Right lobe of liver (tissue), 6 donors: ENCODE data around the gene GET3. TPM values are rescaled to one million over a fixed set of nuclear protein-coding genes. Genes with fewer than 3 reads are reported as not detected.
"Not testable (repeated sequence)": the region's sequence is repeated elsewhere in the genome, so short reads cannot be mapped to it uniquely, and the experiment has no call there.

ENCODE experiments used
- ATAC-seq, 4 donors: fragments of 200-7000 bp; cut with Tn5 transposase; one replicate each; pipeline ENCODE4 v1.9.1; 2020; ENCODE audit warnings: mild to moderate bottlenecking in 4 of 4, moderate library complexity in 4 of 4
- DNase-seq, 3 donors: peaks; one replicate each; pipeline ENCODE4 v3.0.0-alpha.2; 2020
- H3K27ac ChIP-seq, 3 donors: fragments of 200-600 bp; one replicate each; pipeline ENCODE4 v1.8.0; 2022
- H3K27me3 ChIP-seq, 2 donors: fragments of 200-600 bp; one replicate each; pipeline ENCODE4 v1.8.0; 2022
- H3K36me3 ChIP-seq, 4 donors: fragments of 200-600 bp; sonication (generic) in 1 of 4; one replicate each; pipeline versions ENCODE4 v1.5.1 to v1.8.0; 2017 to 2022; ENCODE audit warnings: control low read depth in 1 of 4
- H3K4me1 ChIP-seq, 4 donors: fragments of 200-600 bp; sonication (generic) in 1 of 4; one replicate each; pipeline versions ENCODE4 v1.5.1 to v1.8.0; 2017 to 2022; ENCODE audit warnings: control low read depth in 1 of 4
- H3K4me3 ChIP-seq, 3 donors: fragments of 200-600 bp; one replicate each; pipeline ENCODE4 v1.8.0; 2022
- H3K9me3 ChIP-seq, 4 donors: fragments of 200-600 bp; sonication (generic) in 1 of 4; one replicate each; pipeline versions ENCODE4 v1.5.1 to v1.8.0; 2017 to 2022; ENCODE audit warnings: control low read depth in 1 of 4
- CTCF ChIP-seq, 4 donors: fragments of 200-600 bp in 3 of 4; fragments of 450-650 bp in 1 of 4; IDR thresholded peaks; one replicate each; pipeline versions ENCODE4 v1.5.1 to v1.8.0; 2016 to 2022; ENCODE audit warnings: antibody characterized with exemption in 4 of 4, mild to moderate bottlenecking in 2 of 4
- POLR2A ChIP-seq: fragments of 450-650 bp; IDR thresholded peaks from one replicate; pipeline ENCODE4 v1.6.1; 2017; ENCODE audit warnings: antibody characterized with exemption, mild to moderate bottlenecking
- WGBS: methylation state at CpG from one replicate; pipeline ENCODE4 v1.1.6; 2018; ENCODE audit warnings: low coverage, low lambda C conversion rate; ENCODE audit not compliant: insufficient coverage; ENCODE audit errors: missing lambda C conversion rate; 5-methylcytosine and 5-hydroxymethylcytosine counted together
- intact Hi-C, 2 donors: fragments of 100-400 bp; cut with DNase I; formaldehyde crosslinking; loops; one replicate each; pipeline versions ENCODE4 v1.11.2 to v1.14.1; 2022
- microRNA-seq, 2 donors: library from miRNA; unstranded; fragments of <30 nt; microRNA quantifications; one replicate each; pipeline ENCODE4, GENCODE V29; 2019 to 2020
- small RNA-seq, 2 experiments: library from RNA; depleted of rRNA; stranded (forward); fragments of <200 nt; gene quantifications; one replicate each; pipeline ENCODE3, GENCODE V24; 2016
- total RNA-seq, 6 experiments: library from RNA; depleted of rRNA in 2 of 6; stranded (reverse); fragments of >200 nt in 2 of 6; fragmentation: NEBNext Ultra II Directional in 3 of 6; extraction: Animal tissue kit (Norgen Biotek cat#: 25700) in 3 of 6; gene quantifications; one replicate each; pipeline versions ENCODE4 v1.1.0 to v1.2.4, GENCODE V29; 2016 to 2023
- donor health status: DM: no; HTN: yes; CAD: no.
- donor health status: DM: no; HTN: no; CAD: no.
- donor health status: DM: no; HTN: no; CAD: no.
- donor health status: DM: no; HTN: yes; CAD: no.
- donor health status: DM: no; HTN: yes; CAD: no.

Gene GET3
- total RNA-seq, 6 experiments from 2014 or later, result 22.3 to 35.8 (median 25.8) TPM

GRCh38 chr19:12796146-12797071 is 59.1 kb downstream of the GET3 start:
- Histone ChIP-seq H3K36me3 (peaks cover 0 to 9% (median 3%) of the 10 kb centered on the region in 4 donors), H3K4me3 (no peak overlapping the region), H3K9me3 (no peaks in the 10 kb centered on the region), H3K4me1 (peaks cover 0 to 17% (median 8%) of the 10 kb centered on the region in 4 donors), H3K27ac (peak overlapping the region in 1 of 3 donors; percentile 20), H3K27me3 (no peaks in the 10 kb centered on the region)
- intact Hi-C loops, result no loop called here
- 6% methylated on average over 14 of the region's 18 CpGs for WGBS
- TF ChIP-seq POLR2A, result peak; percentile 21
- TF ChIP-seq CTCF (IDR thresholded peaks at IDR 0.05), result peak; percentile 83 to 97 (median 89)
- ATAC-seq (peak; percentile 11 to 40 (median 34)), DNase-seq (peak; percentile 77 to 80 (median 78))

GRCh38 chr19:12797141-12797587 is 59.9 kb downstream of the GET3 start:
- intact Hi-C loops, result no loop called here
- no peak for TF ChIP-seq POLR2A
- TF ChIP-seq CTCF (IDR thresholded peaks at IDR 0.05), result no peak

GRCh38 chr19:12797607-12798006 is 60.3 kb downstream of the GET3 start:
- WGBS, result 83% methylated on average over 7 of the region's 7 CpGs
- DNase-seq, H3K36me3 ChIP-seq, H3K4me3 ChIP-seq, ATAC-seq, intact Hi-C loops, H3K9me3 ChIP-seq, H3K27me3 ChIP-seq, H3K27ac ChIP-seq: not testable (repeated sequence)
- H3K4me1 ChIP-seq, result peaks cover 0 to 17% (median 9%) of the 10 kb centered on the region in 4 donors

More at GRCh38 chr19:12797141-12797587, 59.9 kb downstream of the GET3 start:
- Histone ChIP-seq H3K4me3 (no peak overlapping the region), H3K9me3 (no peaks in the 10 kb centered on the region), H3K4me1 (peaks cover 0 to 17% (median 7%) of the 10 kb centered on the region in 4 donors), H3K36me3 (peaks cover 0 to 9% (median 3%) of the 10 kb centered on the region in 4 donors), H3K27ac (no peak overlapping the region), H3K27me3 (no peaks in the 10 kb centered on the region)
- ATAC-seq (no peak), DNase-seq (no peak)
- 83% methylated on average over 6 of the region's 6 CpGs for WGBS

Small RNA genes within 50 kb of the gene (microRNA-seq; reads per million reads assigned to microRNA genes)
- gene MIR5684, result 0 reads per million in 2 donors

Small RNA genes within 50 kb of the gene (small RNA-seq; reads per million reads assigned to genes)
- gene MIR5684, result 0 reads per million in 2 experiments
- 61.5 to 81.9 reads per million in 2 experiments for gene SNORD41

Other genes starting within 250 kb of the GET3 start
- gene ZNF564, start 186.0 kb upstream of the GET3 start, total RNA-seq, result 1 to 10 TPM; 3.1 to 8.1 (median 5.3) TPM
- 1 to 10 TPM; 3.6 to 7.0 (median 4.3) TPM for gene ZNF490, start 126.7 kb upstream of the GET3 start, total RNA-seq
- gene ZNF791, start 126.6 kb upstream of the GET3 start, total RNA-seq, result 10 to 100 TPM in 1 of 6 experiments, 1 to 10 TPM in 5; 5.5 to 10.7 (median 7.8) TPM
- gene MAN2B1, start 70.8 kb upstream of the GET3 start, total RNA-seq, result 10 to 100 TPM; 32.7 to 76.5 (median 53.6) TPM
- 1 to 10 TPM; 2.5 to 6.2 (median 4.2) TPM for gene WDR83, start 70.7 kb upstream of the GET3 start, total RNA-seq
- 10 to 100 TPM; 29.5 to 60.5 (median 45.8) TPM for gene DHPS, start 55.6 kb upstream of the GET3 start, total RNA-seq
- gene GNG14, start 49.5 kb upstream of the GET3 start, total RNA-seq, result not detected
- 1 to 10 TPM; 1.6 to 4.9 (median 2.6) TPM for gene FBXW9, start 40.9 kb upstream of the GET3 start, total RNA-seq
- 10 to 100 TPM; 14.8 to 28.7 (median 19.6) TPM for gene TNPO2, start 13.6 kb upstream of the GET3 start, total RNA-seq
- 100 to 1,000 TPM in 4 of 6 experiments, 10 to 100 TPM in 2; 69.8 to 244 (median 106) TPM for gene TRIR, start 2.8 kb upstream of the GET3 start, total RNA-seq
- not detected for gene BEST2, start 14.3 kb downstream of the GET3 start, total RNA-seq
- 10 to 100 TPM; 16.6 to 34.5 (median 17.6) TPM for gene HOOK2, start 38.1 kb downstream of the GET3 start, total RNA-seq
- gene JUNB, start 54.0 kb downstream of the GET3 start, total RNA-seq, result 100 to 1,000 TPM in 2 of 6 experiments, 10 to 100 TPM in 4; 10.2 to 378 (median 66.0) TPM
- 100 to 1,000 TPM; 164 to 466 (median 202) TPM for gene PRDX2, start 64.3 kb downstream of the GET3 start, total RNA-seq
- 1 to 10 TPM in 3 of 6 experiments, under 1 TPM in 2, not detected in 1; 0.62 to 2.0 (median 1.2) TPM for gene THSD8, start 64.6 kb downstream of the GET3 start, total RNA-seq
- gene RNASEH2A, start 69.1 kb downstream of the GET3 start, total RNA-seq, result 1 to 10 TPM; 2.1 to 7.1 (median 3.7) TPM
- gene RTBDN, start 97.1 kb downstream of the GET3 start, total RNA-seq, result not detected
- gene MAST1, start 101.0 kb downstream of the GET3 start, total RNA-seq, result under 1 TPM in 4 of 6 experiments, not detected in 2; 0.06 to 0.49 (median 0.34) TPM
- 10 to 100 TPM; 18.2 to 36.3 (median 26.8) TPM for gene DNASE2, start 144.0 kb downstream of the GET3 start, total RNA-seq
- 1 to 10 TPM in 1 of 6 experiments, under 1 TPM in 2, not detected in 3; 0.32 to 1.7 (median 0.44) TPM for gene KLF1, start 149.7 kb downstream of the GET3 start, total RNA-seq
- 100 to 1,000 TPM in 1 of 6 experiments, 10 to 100 TPM in 5; 42.2 to 119 (median 59.5) TPM for gene GCDH, start 153.7 kb downstream of the GET3 start, total RNA-seq
- gene SYCE2, start 181.8 kb downstream of the GET3 start, total RNA-seq, result under 1 TPM in 1 of 6 experiments, not detected in 5; 0.18 TPM
- 10 to 100 TPM; 22.9 to 46.2 (median 29.0) TPM for gene FARSA, start 196.2 kb downstream of the GET3 start, total RNA-seq
- gene CALR, start 201.1 kb downstream of the GET3 start, total RNA-seq, result 1,000 to 10,000 TPM in 3 of 6 experiments, 100 to 1,000 TPM in 3; 771 to 1,471 (median 1,008) TPM
- 10 to 100 TPM; 37.8 to 69.0 (median 52.9) TPM for gene RAD23A, start 208.4 kb downstream of the GET3 start, total RNA-seq
- 10 to 100 TPM in 3 of 6 experiments, 1 to 10 TPM in 3; 7.7 to 29.3 (median 10.0) TPM for gene GADD45GIP1, start 219.7 kb downstream of the GET3 start, total RNA-seq
- gene DAND5, start 232.1 kb downstream of the GET3 start, total RNA-seq, result not detected